Gastrocnemius medialis (tissue), 4 donors: Measurements from ENCODE around the gene SGCA. TPM values are rescaled to one million over a fixed set of nuclear protein-coding genes. Genes with fewer than 3 reads are reported as not detected.

Experiments used
- ATAC-seq, 2 donors: fragments of 150-250 bp; one replicate each; pipeline ENCODE4 v1.9.1; 2016
- DNase-seq, 2 donors: peaks; one replicate each; pipeline ENCODE4 v3.0.0-alpha.2; 2019
- H3K27ac ChIP-seq, 4 donors: fragments of 200-600 bp; sonication (generic); 1 replicate in 1 of 4; 2 replicates in 3 of 4; pipeline ENCODE4 v1.5.1; 2016 to 2018; ENCODE audit warnings: mild to moderate bottlenecking in 2 of 4, moderate library complexity in 1 of 4
- H3K27me3 ChIP-seq, 3 donors: fragments of 200-600 bp; sonication (generic) in 2 of 3; 1 replicate in 1 of 3; 2 replicates in 2 of 3; pipeline versions ENCODE4 v1.5.1 to v1.6.0; 2016 to 2019; ENCODE audit warnings: mild to moderate bottlenecking in 1 of 3, moderate library complexity in 1 of 3
- H3K36me3 ChIP-seq, 2 donors: fragments of 200-600 bp; sonication (generic) in 1 of 2; one replicate each; pipeline ENCODE4 v1.5.1; 2017 to 2018
- H3K4me1 ChIP-seq, 2 donors: fragments of 200-600 bp; sonication (generic) in 1 of 2; one replicate each; pipeline ENCODE4 v1.5.1; 2016 to 2017; ENCODE audit warnings: mild to moderate bottlenecking in 2 of 2
- H3K4me3 ChIP-seq, 4 donors: fragments of 200-600 bp; sonication (generic) in 3 of 4; 1 replicate in 1 of 4; 2 replicates in 3 of 4; pipeline ENCODE4 v1.5.1; 2016 to 2019; ENCODE audit warnings: mild to moderate bottlenecking in 2 of 4
- H3K9me3 ChIP-seq, 3 donors: fragments of 200-600 bp; sonication (generic) in 2 of 3; 1 replicate in 1 of 3; 2 replicates in 2 of 3; pipeline ENCODE4 v1.5.1; 2016 to 2019
- CTCF ChIP-seq, 5 experiments: fragments of 450-650 bp in 3 of 5; fragments of 200-600 bp in 2 of 5; sonication (generic) in 2 of 5; IDR thresholded peaks in 4 of 5; conservative IDR thresholded peaks in 1 of 5; 1 replicate in 4 of 5; 2 replicates in 1 of 5; pipeline ENCODE4 v1.5.1; 2016 to 2019; ENCODE audit warnings: antibody characterized with exemption in 5 of 5, mild to moderate bottlenecking in 3 of 5, moderate library complexity in 3 of 5
- POLR2A ChIP-seq, 2 donors: fragments of 450-650 bp; IDR thresholded peaks; one replicate each; pipeline ENCODE4 v1.6.1; 2017; ENCODE audit warnings: antibody characterized with exemption in 2 of 2, mild to moderate bottlenecking in 2 of 2, moderate library complexity in 2 of 2
- in situ Hi-C, 4 donors: fragments of 200-750 bp; cut with MboI; loops; one replicate each; pipeline versions ENCODE4 v1.15.0 to v1.8.0; 2017; ENCODE audit warnings: low sequenced_read_pairs in 4 of 4
- intact Hi-C: fragments of 100-400 bp; cut with DNase I; formaldehyde crosslinking; loops from one replicate; pipeline ENCODE4 v1.15.1; 2023; ENCODE audit warnings: low total_unique reads
- total RNA-seq, 4 donors: library from RNA; depleted of rRNA; stranded (reverse); fragments of >200 nt; gene quantifications; one replicate each; pipeline versions ENCODE4 v1.1.0 to v1.2.3, GENCODE V29; 2016

Gene SGCA
- total RNA-seq, 4 donors from 2014 or later, result 227 to 385 (median 292) TPM

DNA sequence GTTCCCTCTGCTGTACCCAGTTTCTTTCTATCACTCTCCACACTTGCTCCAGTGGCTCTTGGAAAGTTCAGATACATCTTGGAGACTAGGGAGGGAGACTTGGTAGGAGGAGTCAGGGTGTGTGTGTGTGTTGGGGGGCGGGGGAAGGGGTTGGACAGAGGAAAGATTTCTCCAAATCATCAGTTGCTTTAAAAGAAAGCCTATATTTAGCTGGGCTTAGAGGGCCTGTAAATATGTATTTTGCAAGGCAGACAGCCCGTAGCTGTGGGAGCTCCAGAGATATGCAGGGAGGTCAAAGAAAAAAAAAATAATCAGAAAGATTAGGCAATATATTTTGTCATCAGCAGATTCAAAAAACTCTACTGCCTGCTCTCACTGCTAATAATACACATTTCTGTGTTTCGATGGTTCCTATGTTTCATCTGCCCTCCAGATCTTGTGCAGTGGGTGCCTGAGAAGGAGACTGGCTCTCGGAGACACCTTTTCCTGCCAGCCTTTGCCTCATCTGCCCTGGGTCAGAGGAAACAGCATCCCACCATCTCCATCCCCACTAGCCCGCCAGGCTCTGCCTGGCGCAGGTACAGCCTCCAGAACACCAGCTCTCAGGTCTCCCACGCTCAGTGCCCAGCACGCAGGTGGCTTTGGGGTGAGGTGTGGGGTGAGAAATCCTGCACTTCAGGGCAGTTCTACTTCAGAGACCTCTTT, 10.5 kb upstream of the SGCA start:
- Histone ChIP-seq H3K36me3 (no peaks in the 10 kb centered on the region), H3K27ac (peak overlapping the region; percentile 59 to 91 (median 88)), H3K4me1 (peaks cover 32 to 34% of the 10 kb centered on the region in 2 donors), H3K27me3 (no peaks in the 10 kb centered on the region), H3K4me3 (no peak overlapping the region), H3K9me3 (no peaks in the 10 kb centered on the region)
- in situ Hi-C loops (no loop called here), intact Hi-C loops (no loop called here)
- no peak for DNase-seq
- ATAC-seq, result no peak
- no peak for TF ChIP-seq POLR2A (IDR thresholded peaks at IDR 0.05)
- no peak for TF ChIP-seq CTCF (IDR thresholded peaks at IDR 0.05 in 4 of 5, conservative IDR thresholded peaks at IDR 0.05 in 1 of 5)

DNA sequence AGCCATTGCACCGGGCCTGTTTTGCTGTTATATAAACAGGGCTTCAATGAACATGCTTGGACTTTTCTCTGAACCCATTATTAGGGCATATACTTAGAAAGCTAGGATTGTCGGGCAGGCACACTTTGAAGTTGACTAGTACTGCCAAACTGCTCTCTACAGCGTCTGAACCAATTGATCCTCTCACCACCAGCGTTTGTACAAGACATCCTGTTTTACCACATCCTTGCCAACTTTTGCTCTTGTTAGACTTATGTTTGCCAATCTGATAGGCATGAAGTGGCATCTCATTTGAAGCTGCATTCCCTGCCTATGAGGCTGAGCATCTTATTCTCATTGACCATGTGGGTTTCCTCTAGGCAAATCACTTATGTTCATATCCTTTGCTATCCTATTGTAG, 7.9 kb upstream of the SGCA start:
- Histone ChIP-seq H3K4me1 (peaks cover 29 to 37% of the 10 kb centered on the region in 2 donors), H3K36me3 (no peaks in the 10 kb centered on the region), H3K27me3 (no peaks in the 10 kb centered on the region), H3K27ac (peak overlapping the region; percentile 19 to 45 (median 24)), H3K4me3 (no peak overlapping the region), H3K9me3 (no peaks in the 10 kb centered on the region)
- DNase-seq (no peak), ATAC-seq (no peak)
- intact Hi-C loops, result no loop called here
- no peak for TF ChIP-seq CTCF (IDR thresholded peaks at IDR 0.05 in 4 of 5, conservative IDR thresholded peaks at IDR 0.05 in 1 of 5)
- no peak for TF ChIP-seq POLR2A (IDR thresholded peaks at IDR 0.05)
- in situ Hi-C loops, result no loop called here

DNA sequence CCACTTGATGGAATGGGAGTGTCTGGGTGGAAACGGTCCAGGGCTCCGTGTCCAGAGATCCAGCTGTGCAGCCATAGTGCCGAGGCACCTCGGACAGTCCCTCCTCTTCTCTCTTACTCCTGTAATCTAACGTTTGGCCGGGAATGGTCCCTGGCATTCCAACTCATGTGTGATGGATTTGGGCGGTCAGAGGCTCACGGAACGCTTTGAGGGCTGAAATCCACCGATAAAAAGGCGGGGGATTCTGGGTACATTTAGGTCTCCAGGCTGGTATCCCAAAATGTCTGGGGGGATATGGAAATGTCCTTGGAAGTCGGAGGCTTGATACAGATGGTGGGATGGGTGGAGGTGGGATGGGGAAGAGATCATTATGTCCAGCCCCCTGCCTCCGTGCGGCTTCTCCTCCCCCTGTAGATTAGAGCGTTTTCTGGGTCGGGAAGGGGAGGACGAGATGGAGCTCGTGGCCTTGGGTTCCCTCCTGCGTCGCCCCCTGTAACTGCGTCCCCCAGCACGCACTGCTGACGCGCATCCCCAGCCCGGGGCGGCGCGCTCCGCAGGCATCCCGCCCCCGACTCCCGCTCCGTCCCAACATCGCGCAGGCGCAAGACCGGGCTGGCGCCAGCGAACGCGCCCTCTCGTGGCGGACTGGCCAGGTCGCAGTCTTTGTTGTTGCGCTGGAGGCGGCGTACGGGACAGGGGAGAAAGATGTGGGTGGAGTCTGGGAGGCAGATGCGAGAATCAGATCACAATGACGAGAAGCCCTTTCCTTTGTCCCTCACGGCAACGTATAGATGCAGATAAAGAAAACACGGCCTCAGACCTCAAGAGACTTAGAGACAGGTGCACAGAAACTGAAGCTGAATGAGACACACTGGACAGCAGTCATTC, 4.5 kb upstream of the SGCA start:
- Histone ChIP-seq H3K27ac (peak overlapping the region; percentile 53 to 69 (median 60)), H3K27me3 (no peaks in the 10 kb centered on the region), H3K4me1 (peaks cover 27 to 39% of the 10 kb centered on the region in 2 donors), H3K4me3 (peak overlapping the region; percentile 52 to 73 (median 62)), H3K36me3 (no peaks in the 10 kb centered on the region), H3K9me3 (no peaks in the 10 kb centered on the region)
- TF ChIP-seq CTCF (IDR thresholded peaks at IDR 0.05 in 4 of 5, conservative IDR thresholded peaks at IDR 0.05 in 1 of 5), result peak; percentile 94 to 97 (median 95)
- TF ChIP-seq POLR2A (IDR thresholded peaks at IDR 0.05), result peak; percentile 36 to 38
- intact Hi-C loops, result loop anchor here (1.0 to 10.0 kb wide), 4 partner anchors 21 to 704 kb away; partner anchors contain the start of genes PDK2 and TOB1
- peak; percentile 81 to 85 for DNase-seq
- in situ Hi-C loops, result no loop called here
- ATAC-seq, result peak; percentile 67 to 70

DNA sequence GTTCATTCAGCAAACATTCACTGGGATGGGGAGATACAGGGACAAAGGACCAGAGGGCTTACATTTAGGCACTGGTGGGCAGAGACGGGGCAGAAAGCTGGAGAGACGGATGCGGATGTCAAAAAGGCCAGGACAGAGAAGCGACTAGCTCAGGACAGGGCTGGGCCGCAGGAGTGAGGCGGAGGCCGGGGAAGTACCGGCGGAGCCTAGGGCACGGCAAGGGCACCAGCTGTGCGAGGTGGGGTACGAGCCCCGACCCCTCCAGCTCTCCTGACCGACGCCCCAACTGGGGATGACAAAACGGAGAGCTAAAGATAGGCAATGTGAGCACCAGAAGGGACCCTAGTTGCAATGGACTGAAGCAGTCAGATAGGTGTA, 3.9 kb upstream of the SGCA start:
- in situ Hi-C loops (no loop called here), intact Hi-C loops (loop anchor here (1.0 to 10.0 kb wide), 4 partner anchors 22 to 703 kb away; partner anchors contain the start of genes PDK2 and TOB1)
- no peaks in the 10 kb centered on the region for H3K9me3 ChIP-seq
- peak overlapping the region in 2 of 4 donors; percentile 52 to 62 for H3K4me3 ChIP-seq
- no peak for ATAC-seq
- TF ChIP-seq CTCF (IDR thresholded peaks at IDR 0.05 in 4 of 5, conservative IDR thresholded peaks at IDR 0.05 in 1 of 5) (no peak), POLR2A (IDR thresholded peaks at IDR 0.05) (no peak)
- peak overlapping the region; percentile 53 to 69 (median 60) for H3K27ac ChIP-seq
- peaks cover 28 to 40% of the 10 kb centered on the region in 2 donors for H3K4me1 ChIP-seq
- H3K36me3 ChIP-seq, result no peaks in the 10 kb centered on the region
- DNase-seq, result no peak
- no peaks in the 10 kb centered on the region for H3K27me3 ChIP-seq
